ENCODE measurements around the gene FAM241B. TPM values are rescaled to one million over a fixed set of nuclear protein-coding genes. Genes with fewer than 3 reads are reported as not detected.

Gene FAM241B
- total and polyA plus RNA-seq, 2 donors (not counting 1 experiment from before 2014, with no cell fraction given) = 0.54 to 0.64 TPM

DNA sequence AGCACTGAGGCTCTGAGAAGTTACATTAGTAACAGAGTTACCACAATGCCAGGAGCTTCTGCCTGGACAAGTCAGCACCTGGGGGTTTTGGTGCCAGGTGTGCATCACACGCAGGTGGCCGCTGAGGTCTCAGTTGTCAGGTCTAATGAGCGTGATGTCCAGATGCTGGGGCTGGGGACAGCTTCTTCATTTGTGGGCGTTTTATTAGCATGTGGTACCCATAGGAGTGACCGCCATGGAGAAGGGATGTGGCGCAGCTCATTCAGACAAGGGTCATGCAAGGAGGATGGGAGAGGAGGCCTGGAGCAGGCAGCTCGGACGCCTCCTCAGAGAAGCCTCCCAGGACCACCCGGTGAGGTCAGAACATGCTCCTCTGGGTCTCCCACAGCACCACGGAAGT is 27.8 kb downstream of the FAM241B start:
- H2AFZ ChIP-seq (ENCODE audit: insufficient read depth, low read depth, low read length, poor library complexity, severe bottlenecking) = no peak overlapping the region
- peaks cover 0 to 1% (median 0%) of the 10 kb centered on the region in 4 experiments for H3K27me3 ChIP-seq (replicated peaks in 1 of 4; ENCODE audit: control extremely low read depth in 1 of 4, control insufficient read depth in 3 of 4, insufficient read depth in 4 of 4, low read length in 3 of 4)
- no peak overlapping the region for H3K9ac ChIP-seq (ENCODE audit: low read length)
- DNase-seq (no peak), ATAC-seq (ENCODE audit: low read depth) (no peak)
- H3K79me2 ChIP-seq (ENCODE audit: control insufficient read depth, insufficient read depth, low read length) = no peaks in the 10 kb centered on the region
- 81% methylated on average over 9 of the region's 10 CpGs for WGBS (ENCODE audit: insufficient coverage)
- intact Hi-C loops (cut with micrococcal nuclease) = no loop called here
- H3K36me3 ChIP-seq (replicated peaks in 1 of 2; ENCODE audit: control extremely low read depth in 1 of 2, control insufficient read depth in 1 of 2, extremely low read depth in 1 of 2, insufficient read depth in 2 of 2, low read length in 1 of 2) = no peaks in the 10 kb centered on the region
- peaks cover 0 to 10% (median 0%) of the 10 kb centered on the region in 3 donors for H3K9me3 ChIP-seq (ENCODE audit: control extremely low read depth in 1 of 3, control insufficient read depth in 2 of 3, insufficient read depth in 1 of 3, low read length in 2 of 3)
- H3K4me1 Mint-ChIP-seq = no peaks in the 10 kb centered on the region
- H3K27me3 Mint-ChIP-seq = peaks cover 26% of the 10 kb centered on the region
- H4K20me1 ChIP-seq (ENCODE audit: control insufficient read depth, insufficient read depth, low read length, poor library complexity, severe bottlenecking) = no peaks in the 10 kb centered on the region
- H3K4me2 ChIP-seq (replicated peaks; ENCODE audit: low read depth, low read length, poor library complexity, severe bottlenecking) = no peak overlapping the region
- ChIA-PET POLR2A (no interaction called here), CTCF (no interaction called here)
- no peak overlapping the region for H3K27ac Mint-ChIP-seq
- no peaks in the 10 kb centered on the region for H3K9me3 Mint-ChIP-seq (ENCODE audit: insufficient read depth)
- H3K4me1 ChIP-seq (ENCODE audit: control insufficient read depth in 2 of 2, insufficient read depth in 2 of 2, low read length in 2 of 2) = no peaks in the 10 kb centered on the region
- H3K27ac ChIP-seq (ENCODE audit: low read length in 2 of 2) = no peak overlapping the region
- no peak overlapping the region for H3K4me3 Mint-ChIP-seq
- no peak overlapping the region for H3K4me3 ChIP-seq (ENCODE audit: control extremely low read depth in 1 of 5, extremely low read depth in 1 of 5, insufficient read depth in 1 of 5, low read depth in 2 of 5, low read length in 4 of 5)
- TF ChIP-seq CTCF (IDR thresholded peaks at IDR 0.05) (no peak), EZH2 (IDR thresholded peaks at IDR 0.05; ENCODE audit: borderline replicate concordance, insufficient read depth, low read depth, low read length, poor library complexity, severe bottlenecking) (no peak)

DNA sequence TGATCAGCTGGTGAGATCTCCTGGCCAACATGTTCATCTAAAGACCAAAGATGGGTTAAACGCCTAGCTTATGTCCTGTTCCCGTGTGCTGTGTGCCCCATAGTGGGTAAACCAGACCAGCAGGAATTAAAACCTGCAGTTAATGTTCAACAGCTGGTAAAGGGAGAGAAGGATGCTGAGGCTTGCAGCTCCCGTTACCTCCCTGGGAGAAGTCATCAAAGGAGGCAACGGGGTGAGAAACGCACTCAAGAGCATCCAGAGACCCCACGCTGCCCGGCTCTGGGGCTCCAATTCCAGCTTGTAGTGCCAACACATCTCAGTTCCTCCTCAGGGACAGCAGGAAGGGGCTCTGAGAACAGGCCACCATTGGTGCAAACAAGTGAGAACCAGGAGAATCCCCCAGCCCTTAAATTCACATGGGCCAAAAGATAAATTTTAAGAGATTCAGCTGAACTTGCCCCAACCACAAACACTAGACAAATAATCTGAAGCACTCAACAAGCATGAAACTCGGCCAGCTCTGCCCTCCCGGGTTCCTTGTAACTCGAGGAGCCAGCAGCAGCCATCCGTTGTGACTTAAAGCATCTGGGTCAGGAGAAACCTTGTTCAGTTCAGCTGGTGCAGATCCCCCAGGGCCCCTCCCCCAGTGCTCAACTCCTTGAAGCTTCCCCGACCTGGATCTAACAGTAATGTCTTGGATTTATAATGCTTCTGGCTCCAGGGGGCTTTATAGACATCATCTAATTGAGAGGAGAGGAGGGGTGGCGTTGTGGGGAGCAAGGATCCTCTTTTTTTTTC is 29.4 kb downstream of the FAM241B start:
- Mint-ChIP-seq H3K4me1 (no peaks in the 10 kb centered on the region), H3K4me3 (no peak overlapping the region), H3K27ac (no peak overlapping the region), H3K9me3 (ENCODE audit: insufficient read depth) (no peaks in the 10 kb centered on the region), H3K27me3 (peaks cover 26% of the 10 kb centered on the region)
- no peaks in the 10 kb centered on the region for H3K9me3 ChIP-seq (ENCODE audit: control extremely low read depth in 1 of 3, control insufficient read depth in 2 of 3, insufficient read depth in 1 of 3, low read length in 2 of 3)
- no peak overlapping the region for H3K4me3 ChIP-seq (ENCODE audit: control extremely low read depth in 1 of 5, extremely low read depth in 1 of 5, insufficient read depth in 1 of 5, low read depth in 2 of 5, low read length in 4 of 5)
- CTCF ChIA-PET = no interaction called here
- H3K36me3 ChIP-seq (replicated peaks in 1 of 2; ENCODE audit: control extremely low read depth in 1 of 2, control insufficient read depth in 1 of 2, extremely low read depth in 1 of 2, insufficient read depth in 2 of 2, low read length in 1 of 2) = no peaks in the 10 kb centered on the region
- ATAC-seq (ENCODE audit: low read depth) = no peak
- H3K4me1 ChIP-seq (ENCODE audit: control insufficient read depth in 2 of 2, insufficient read depth in 2 of 2, low read length in 2 of 2) = no peaks in the 10 kb centered on the region
- POLR2A ChIA-PET = no interaction called here
- H3K27ac ChIP-seq (ENCODE audit: low read length in 2 of 2) = no peak overlapping the region
- no peaks in the 10 kb centered on the region for H3K79me2 ChIP-seq (ENCODE audit: control insufficient read depth, insufficient read depth, low read length)
- DNase-seq = no peak
- no peak overlapping the region for H3K4me2 ChIP-seq (replicated peaks; ENCODE audit: low read depth, low read length, poor library complexity, severe bottlenecking)
- no peak overlapping the region for H2AFZ ChIP-seq (ENCODE audit: insufficient read depth, low read depth, low read length, poor library complexity, severe bottlenecking)
- TF ChIP-seq EZH2 (IDR thresholded peaks at IDR 0.05; ENCODE audit: borderline replicate concordance, insufficient read depth, low read depth, low read length, poor library complexity, severe bottlenecking) (no peak), CTCF (IDR thresholded peaks at IDR 0.05) (no peak)
- WGBS (ENCODE audit: insufficient coverage) = 78% methylated on average over 11 of the region's 13 CpGs
- H3K27me3 ChIP-seq (replicated peaks in 1 of 4; ENCODE audit: control extremely low read depth in 1 of 4, control insufficient read depth in 3 of 4, insufficient read depth in 4 of 4, low read length in 3 of 4) = no peaks in the 10 kb centered on the region
- no peaks in the 10 kb centered on the region for H4K20me1 ChIP-seq (ENCODE audit: control insufficient read depth, insufficient read depth, low read length, poor library complexity, severe bottlenecking)
- H3K9ac ChIP-seq (ENCODE audit: low read length) = no peak overlapping the region
- intact Hi-C loops (cut with micrococcal nuclease) = no loop called here
